Measurements from ENCODE around the gene MBNL1. TPM values are rescaled to one million over a fixed set of nuclear protein-coding genes. Genes with fewer than 3 reads are reported as not detected.

MBNL1 gene
- total RNA-seq, 1 experiment from 2014 or later, result 68.6 TPM

- CTCF ChIA-PET, result no interaction called here
- H3K27ac Mint-ChIP-seq (ENCODE audit: unreplicated experiment), result no peak overlapping the region
- H3K4me1 Mint-ChIP-seq (ENCODE audit: low read depth, unreplicated experiment), result peaks cover 11% of the 10 kb centered on the region
- H3K9me3 ChIP-seq, result no peaks in the 10 kb centered on the region
- H3K4me3 Mint-ChIP-seq (ENCODE audit: unreplicated experiment), result no peak overlapping the region
- H3K36me3 ChIP-seq (ENCODE audit: control insufficient read depth, insufficient read depth, low read length), result no peaks in the 10 kb centered on the region
- no peaks in the 10 kb centered on the region for H3K36me3 Mint-ChIP-seq (ENCODE audit: insufficient read depth, unreplicated experiment)
- no peak for DNase-seq
- intact Hi-C loops (cut with micrococcal nuclease; ENCODE audit: unreplicated experiment), result no loop called here
- H3K27me3 ChIP-seq (replicated peaks; ENCODE audit: control insufficient read depth, insufficient read depth, low read length), result no peaks in the 10 kb centered on the region
- H3K27me3 Mint-ChIP-seq (ENCODE audit: insufficient read depth, unreplicated experiment), result no peaks in the 10 kb centered on the region
- peaks cover 10% of the 10 kb centered on the region for H3K4me1 ChIP-seq
- no peak for TF ChIP-seq CTCF (IDR thresholded peaks at IDR 0.05; ENCODE audit: insufficient read depth in 1 of 2, low read depth in 1 of 2, low read length in 1 of 2, severe bottlenecking in 1 of 2, unreplicated experiment in 1 of 2)
- H3K4me3 ChIP-seq (ENCODE audit: low read depth, low read length), result no peak overlapping the region
- POLR2A ChIA-PET, result no interaction called here
- BruUV-seq (replicated peaks), result no TSS peak
- no peaks in the 10 kb centered on the region for H3K9me3 Mint-ChIP-seq (ENCODE audit: unreplicated experiment)
Observed at GRCh38 chr3:152353578-152353977, 84.8 kb downstream of the MBNL1 start.

GRCh38 chr3:152355744-152356665, 87.3 kb downstream of the MBNL1 start:
- no TSS peak for BruUV-seq (replicated peaks)
- ChIA-PET POLR2A (no interaction called here), CTCF (no interaction called here)
- no peaks in the 10 kb centered on the region for H3K9me3 ChIP-seq
- TF ChIP-seq CTCF (IDR thresholded peaks at IDR 0.05; ENCODE audit: insufficient read depth in 1 of 2, low read depth in 1 of 2, low read length in 1 of 2, severe bottlenecking in 1 of 2, unreplicated experiment in 1 of 2), result no peak
- intact Hi-C loops (cut with micrococcal nuclease; ENCODE audit: unreplicated experiment), result no loop called here
- no peak overlapping the region for H3K4me3 ChIP-seq (ENCODE audit: low read depth, low read length)
- H3K9me3 Mint-ChIP-seq (ENCODE audit: unreplicated experiment), result no peaks in the 10 kb centered on the region
- no peaks in the 10 kb centered on the region for H3K27me3 ChIP-seq (replicated peaks; ENCODE audit: control insufficient read depth, insufficient read depth, low read length)
- H3K27ac Mint-ChIP-seq (ENCODE audit: unreplicated experiment), result no peak overlapping the region
- H3K36me3 Mint-ChIP-seq (ENCODE audit: insufficient read depth, unreplicated experiment), result peaks cover under 1% of the 10 kb centered on the region
- H3K4me3 Mint-ChIP-seq (ENCODE audit: unreplicated experiment), result no peak overlapping the region
- no peaks in the 10 kb centered on the region for H3K4me1 ChIP-seq
- H3K27me3 Mint-ChIP-seq (ENCODE audit: insufficient read depth, unreplicated experiment), result no peaks in the 10 kb centered on the region
- no peaks in the 10 kb centered on the region for H3K36me3 ChIP-seq (ENCODE audit: control insufficient read depth, insufficient read depth, low read length)
- H3K4me1 Mint-ChIP-seq (ENCODE audit: low read depth, unreplicated experiment), result peaks cover 17% of the 10 kb centered on the region
- no peak for DNase-seq

- intact Hi-C loops (cut with micrococcal nuclease; ENCODE audit: unreplicated experiment), result no loop called here
Observed at GRCh38 chr3:152356870-152357276, 88.1 kb downstream of the MBNL1 start.

More at GRCh38 chr3:152356870-152357276, 88.1 kb downstream of the MBNL1 start:
- BruUV-seq (replicated peaks), result no TSS peak
- Mint-ChIP-seq H3K27ac (ENCODE audit: unreplicated experiment) (no peak overlapping the region), H3K9me3 (ENCODE audit: unreplicated experiment) (no peaks in the 10 kb centered on the region), H3K36me3 (ENCODE audit: insufficient read depth, unreplicated experiment) (peaks cover 6% of the 10 kb centered on the region), H3K4me3 (ENCODE audit: unreplicated experiment) (no peak overlapping the region), H3K27me3 (ENCODE audit: insufficient read depth, unreplicated experiment) (no peaks in the 10 kb centered on the region), H3K4me1 (ENCODE audit: low read depth, unreplicated experiment) (peaks cover 17% of the 10 kb centered on the region)
- Histone ChIP-seq H3K9me3 (no peaks in the 10 kb centered on the region), H3K36me3 (ENCODE audit: control insufficient read depth, insufficient read depth, low read length) (no peaks in the 10 kb centered on the region), H3K4me1 (no peaks in the 10 kb centered on the region), H3K4me3 (ENCODE audit: low read depth, low read length) (no peak overlapping the region), H3K27me3 (replicated peaks; ENCODE audit: control insufficient read depth, insufficient read depth, low read length) (no peaks in the 10 kb centered on the region)
- POLR2A ChIA-PET, result no interaction called here
- CTCF ChIA-PET, result no interaction called here
- no peak for DNase-seq
- no peak for TF ChIP-seq CTCF (IDR thresholded peaks at IDR 0.05; ENCODE audit: insufficient read depth in 1 of 2, low read depth in 1 of 2, low read length in 1 of 2, severe bottlenecking in 1 of 2, unreplicated experiment in 1 of 2)

Data from Caco-2 (cell line).